Measurements from ENCODE around the gene MINDY4. TPM values are rescaled to one million over a fixed set of nuclear protein-coding genes. Genes with fewer than 3 reads are reported as not detected.
A peak's percentile ranks its signal among the peaks of the same experiment; 100 is the strongest.

Gene MINDY4
- total RNA-seq, 1 donor from 2014 or later = 20.1 TPM

DNA sequence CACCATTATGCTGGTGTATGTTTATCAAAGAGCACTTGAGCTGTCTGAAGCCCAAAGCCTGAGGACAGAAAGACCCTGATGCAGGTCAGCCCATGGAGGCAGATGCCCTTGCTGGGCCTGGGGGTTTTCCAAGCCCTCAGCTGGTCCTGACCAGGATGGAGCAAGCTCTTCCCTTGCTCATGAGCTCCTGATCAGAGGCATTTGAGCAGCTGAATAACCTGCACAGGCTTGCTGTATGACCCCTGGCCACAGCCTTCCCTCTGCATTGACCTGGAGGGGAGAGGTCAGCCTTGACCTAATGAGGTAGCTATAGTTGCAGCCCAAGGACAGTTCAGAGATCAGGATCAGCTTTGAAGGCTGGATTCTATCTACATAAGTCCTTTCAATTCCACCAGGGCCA is 153.4 kb downstream of the MINDY4 start:
- no peak for DNase-seq

DNA sequence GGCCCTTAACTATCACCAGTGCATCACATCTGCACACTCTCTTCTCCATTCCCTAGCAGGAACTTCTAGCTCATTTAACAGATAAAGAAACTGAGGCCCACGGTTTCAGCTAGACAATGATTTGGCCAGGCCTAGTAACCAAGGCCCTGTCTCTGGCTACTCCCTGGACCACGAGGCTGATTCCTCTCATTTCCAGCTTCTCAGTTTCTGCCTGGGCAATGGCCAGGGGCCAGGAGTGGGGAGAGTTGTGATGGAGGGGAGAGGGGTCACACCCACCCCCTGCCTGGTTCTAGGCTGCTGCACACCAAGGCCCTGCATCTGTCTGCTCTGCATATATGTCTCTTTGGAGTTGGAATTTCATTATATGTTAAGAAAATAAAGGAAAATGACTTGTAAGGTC is 153.9 kb downstream of the MINDY4 start:
- H3K27me3 ChIP-seq = no peaks in the 10 kb centered on the region
- H3K4me1 ChIP-seq = peaks cover 16% of the 10 kb centered on the region
- DNase-seq (no peak), ATAC-seq (no peak)
- intact Hi-C loops (cut with DNase I) = no loop called here
- H3K36me3 ChIP-seq = peaks cover 56% of the 10 kb centered on the region
- no peak overlapping the region for H3K27ac ChIP-seq
- H3K4me3 ChIP-seq = no peak overlapping the region
- TF ChIP-seq, protein P1, sequence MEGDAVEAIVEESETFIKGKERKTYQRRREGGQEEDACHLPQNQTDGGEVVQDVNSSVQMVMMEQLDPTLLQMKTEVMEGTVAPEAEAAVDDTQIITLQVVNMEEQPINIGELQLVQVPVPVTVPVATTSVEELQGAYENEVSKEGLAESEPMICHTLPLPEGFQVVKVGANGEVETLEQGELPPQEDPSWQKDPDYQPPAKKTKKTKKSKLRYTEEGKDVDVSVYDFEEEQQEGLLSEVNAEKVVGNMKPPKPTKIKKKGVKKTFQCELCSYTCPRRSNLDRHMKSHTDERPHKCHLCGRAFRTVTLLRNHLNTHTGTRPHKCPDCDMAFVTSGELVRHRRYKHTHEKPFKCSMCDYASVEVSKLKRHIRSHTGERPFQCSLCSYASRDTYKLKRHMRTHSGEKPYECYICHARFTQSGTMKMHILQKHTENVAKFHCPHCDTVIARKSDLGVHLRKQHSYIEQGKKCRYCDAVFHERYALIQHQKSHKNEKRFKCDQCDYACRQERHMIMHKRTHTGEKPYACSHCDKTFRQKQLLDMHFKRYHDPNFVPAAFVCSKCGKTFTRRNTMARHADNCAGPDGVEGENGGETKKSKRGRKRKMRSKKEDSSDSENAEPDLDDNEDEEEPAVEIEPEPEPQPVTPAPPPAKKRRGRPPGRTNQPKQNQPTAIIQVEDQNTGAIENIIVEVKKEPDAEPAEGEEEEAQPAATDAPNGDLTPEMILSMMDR (IDR thresholded peaks at IDR 0.05) = no peak
- H3K9me3 ChIP-seq = no peaks in the 10 kb centered on the region

More for the DNA sequence above, 153.4 kb downstream of the MINDY4 start:
- ATAC-seq = no peak
- intact Hi-C loops (cut with DNase I) = no loop called here
- TF ChIP-seq, protein P1 (IDR thresholded peaks at IDR 0.05) = no peak
- peaks cover 21% of the 10 kb centered on the region for H3K4me1 ChIP-seq
- no peak overlapping the region for H3K4me3 ChIP-seq
- no peak overlapping the region for H3K27ac ChIP-seq
- H3K27me3 ChIP-seq = no peaks in the 10 kb centered on the region
- H3K36me3 ChIP-seq = peaks cover 61% of the 10 kb centered on the region
- no peaks in the 10 kb centered on the region for H3K9me3 ChIP-seq

DNA sequence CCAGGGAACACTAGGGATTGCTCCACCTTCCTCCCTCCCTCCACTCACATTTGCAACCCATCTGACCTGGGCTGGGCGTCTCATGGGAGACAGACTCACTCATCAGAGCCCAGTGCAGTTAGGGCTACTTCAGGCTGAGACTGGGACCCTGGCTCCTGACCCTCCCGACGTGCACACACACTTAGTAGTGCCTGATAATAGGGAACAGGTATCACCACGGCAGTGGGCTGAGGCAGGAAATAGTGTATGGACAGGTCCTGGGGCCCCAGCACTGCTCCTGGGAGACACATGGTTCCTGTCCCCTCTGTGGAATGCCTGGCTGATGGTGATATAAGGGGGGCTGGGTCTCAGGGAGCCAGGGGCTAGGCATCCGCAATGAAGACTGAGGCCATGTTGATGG is 154.7 kb downstream of the MINDY4 start:
- H3K36me3 ChIP-seq = peaks cover 49% of the 10 kb centered on the region
- intact Hi-C loops (cut with DNase I) = no loop called here
- TF ChIP-seq, protein P1 (IDR thresholded peaks at IDR 0.05) = no peak
- H3K9me3 ChIP-seq = no peaks in the 10 kb centered on the region
- no peak overlapping the region for H3K27ac ChIP-seq
- no peak overlapping the region for H3K4me3 ChIP-seq
- DNase-seq (peak; percentile 46), ATAC-seq (no peak)
- no peaks in the 10 kb centered on the region for H3K27me3 ChIP-seq
- H3K4me1 ChIP-seq = peaks cover 11% of the 10 kb centered on the region

DNA sequence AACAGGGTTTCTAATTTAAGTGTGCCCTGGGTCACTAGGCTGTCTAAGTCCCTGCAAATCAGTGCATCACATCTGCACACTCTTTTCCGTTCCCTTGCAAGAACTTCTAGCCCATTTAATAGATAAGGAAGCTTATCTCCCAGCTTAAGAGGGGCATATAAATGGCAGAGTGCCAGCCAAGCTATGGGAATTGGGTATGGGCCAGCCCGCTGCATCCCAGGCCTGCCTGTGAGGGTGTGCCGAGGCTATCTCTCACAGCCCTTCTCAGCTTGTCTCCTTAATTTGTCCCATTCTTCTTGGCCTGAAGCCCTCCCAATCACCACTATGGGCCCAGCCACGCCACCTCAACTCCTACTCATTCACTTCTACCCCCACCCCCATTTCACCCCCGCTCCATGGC is 155.1 kb downstream of the MINDY4 start:
- TF ChIP-seq, protein P1 (IDR thresholded peaks at IDR 0.05) = no peak
- H3K4me3 ChIP-seq = no peak overlapping the region
- peaks cover 7% of the 10 kb centered on the region for H3K4me1 ChIP-seq
- no peak overlapping the region for H3K27ac ChIP-seq
- ATAC-seq (peak; percentile 14), DNase-seq (peak; percentile 39)
- peaks cover 48% of the 10 kb centered on the region for H3K36me3 ChIP-seq
- intact Hi-C loops (cut with DNase I) = no loop called here
- H3K9me3 ChIP-seq = no peaks in the 10 kb centered on the region
- H3K27me3 ChIP-seq = no peaks in the 10 kb centered on the region

DNA sequence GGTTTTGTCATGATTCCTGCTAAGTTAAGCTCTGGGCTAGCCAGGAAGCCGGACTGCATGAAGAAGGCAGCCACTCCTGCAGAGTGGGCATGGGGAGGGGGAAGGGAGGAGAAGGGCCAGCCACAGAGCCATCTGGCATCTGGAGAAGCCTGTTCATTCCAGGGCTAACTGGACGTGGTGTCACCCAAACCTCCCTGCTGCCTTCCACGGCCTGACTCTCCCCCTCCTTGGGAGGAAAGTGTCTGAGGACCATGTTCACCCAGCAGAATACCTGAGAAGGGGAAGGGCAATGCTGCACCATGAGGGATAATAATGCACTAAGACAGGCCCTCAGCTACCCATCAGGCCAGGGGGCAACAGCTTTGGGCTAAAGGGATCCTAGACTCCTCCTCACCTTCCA is 155.8 kb downstream of the MINDY4 start:
- H3K4me3 ChIP-seq = no peak overlapping the region
- intact Hi-C loops (cut with DNase I) = no loop called here
- peaks cover 3% of the 10 kb centered on the region for H3K4me1 ChIP-seq
- no peaks in the 10 kb centered on the region for H3K27me3 ChIP-seq
- ATAC-seq (no peak), DNase-seq (peak; percentile 53)
- H3K9me3 ChIP-seq = no peaks in the 10 kb centered on the region
- TF ChIP-seq, protein P1 (IDR thresholded peaks at IDR 0.05) = no peak
- no peak overlapping the region for H3K27ac ChIP-seq
- H3K36me3 ChIP-seq = peaks cover 41% of the 10 kb centered on the region

DNA sequence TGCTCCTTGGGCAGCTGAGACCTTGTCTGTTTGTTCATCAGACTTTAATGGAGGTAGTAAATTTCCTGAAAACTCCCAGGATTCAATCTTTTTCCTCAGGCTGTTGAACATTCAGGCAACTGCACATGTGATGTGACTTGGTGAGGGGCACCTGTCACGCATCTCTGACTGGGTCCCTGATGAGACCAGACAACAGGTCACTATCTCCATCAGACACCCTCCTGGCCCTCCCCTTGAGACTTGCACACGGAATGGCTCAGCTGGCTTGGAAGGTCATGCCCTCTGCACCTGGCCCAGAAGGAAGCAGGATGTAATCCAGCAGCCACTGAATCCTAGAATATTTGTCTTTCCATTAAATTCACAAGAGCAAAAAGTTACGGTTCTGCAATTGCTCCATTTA is 156.3 kb downstream of the MINDY4 start:
- Histone ChIP-seq H3K27ac (no peak overlapping the region), H3K4me3 (no peak overlapping the region), H3K4me1 (peaks cover 3% of the 10 kb centered on the region), H3K27me3 (no peaks in the 10 kb centered on the region), H3K36me3 (peaks cover 37% of the 10 kb centered on the region), H3K9me3 (no peaks in the 10 kb centered on the region)
- TF ChIP-seq, protein P1 (IDR thresholded peaks at IDR 0.05) = no peak
- ATAC-seq (no peak), DNase-seq (peak; percentile 20)
- intact Hi-C loops (cut with DNase I) = no loop called here

Data from upper lobe of right lung (tissue), 1 donor.